Glomerular endothelial cell (primary cell): Measurements from ENCODE around the gene SPEF1. TPM values are rescaled to one million over a fixed set of nuclear protein-coding genes. Genes with fewer than 3 reads are reported as not detected.

Experiments
- DNase-seq: peaks from one replicate; pipeline ENCODE4 v3.0.0-alpha.2; 2011; ENCODE audit warnings: low read depth, low spot score; ENCODE audit errors: extremely low read depth
- total RNA-seq: library from RNA; depleted of rRNA; stranded (reverse); fragments of >200 nt; gene quantifications from 2 replicates; pipeline ENCODE4 v1.2.3, GENCODE V29; 2015

SPEF1 gene
- total RNA-seq, 1 donor from 2014 or later = not detected

GRCh38 chr20:3767427-3768341 is 13.6 kb downstream of the SPEF1 start, which contains the start of gene ADISSP:
Gene ADISSP (minus strand): TSS chr20:3767753. CDS start chr20:3760100, 7,653 bp downstream.
- peak; percentile 69 for DNase-seq

GRCh38 chr20:3767110-3767426 is 14.2 kb downstream of the SPEF1 start:
- no peak for DNase-seq

GRCh38 chr20:3766422-3767109 is 14.7 kb downstream of the SPEF1 start:
- DNase-seq = no peak

- DNase-seq = no peak
Observed at GRCh38 chr20:3765171-3765882, 15.9 kb downstream of the SPEF1 start.

- no peak for DNase-seq
Observed at GRCh38 chr20:3764659-3765058, 16.6 kb downstream of the SPEF1 start.

- no peak for DNase-seq
Observed at GRCh38 chr20:3763671-3764601, 17.3 kb downstream of the SPEF1 start.

- DNase-seq = no peak
Observed at GRCh38 chr20:3760655-3761348, 20.4 kb downstream of the SPEF1 start.

- DNase-seq = no peak
Observed at GRCh38 chr20:3759884-3760283, 21.4 kb downstream of the SPEF1 start.

- DNase-seq = no peak
Observed at GRCh38 chr20:3759316-3759823, 21.9 kb downstream of the SPEF1 start.

GRCh38 chr20:3758566-3758965 is 22.7 kb downstream of the SPEF1 start:
- DNase-seq = no peak

GRCh38 chr20:3757268-3757667 is 24.0 kb downstream of the SPEF1 start:
- DNase-seq = no peak

GRCh38 chr20:3755814-3756480 is 25.3 kb downstream of the SPEF1 start:
- no peak for DNase-seq

GRCh38 chr20:3755269-3755668 is 26.0 kb downstream of the SPEF1 start:
- DNase-seq = no peak

- no peak for DNase-seq
Observed at GRCh38 chr20:3754276-3754630, 27.0 kb downstream of the SPEF1 start.

GRCh38 chr20:3753501-3754275 is 27.6 kb downstream of the SPEF1 start:
- no peak for DNase-seq

- peak; percentile 50 for DNase-seq
Observed at GRCh38 chr20:3753098-3753497, 28.1 kb downstream of the SPEF1 start.

GRCh38 chr20:3752386-3752759 is 28.9 kb downstream of the SPEF1 start:
- DNase-seq = no peak

GRCh38 chr20:3751675-3752385 is 29.4 kb downstream of the SPEF1 start:
- no peak for DNase-seq
